ENCODE measurements around the gene ZNF491. TPM values are rescaled to one million over a fixed set of nuclear protein-coding genes. Genes with fewer than 3 reads are reported as not detected.

ZNF491 gene
- total and polyA plus RNA-seq, 2 of the 8 experiments (the other 6 are each of a cell fraction or from before 2014, with no cell fraction given) = 0.18 to 0.78 TPM

DNA sequence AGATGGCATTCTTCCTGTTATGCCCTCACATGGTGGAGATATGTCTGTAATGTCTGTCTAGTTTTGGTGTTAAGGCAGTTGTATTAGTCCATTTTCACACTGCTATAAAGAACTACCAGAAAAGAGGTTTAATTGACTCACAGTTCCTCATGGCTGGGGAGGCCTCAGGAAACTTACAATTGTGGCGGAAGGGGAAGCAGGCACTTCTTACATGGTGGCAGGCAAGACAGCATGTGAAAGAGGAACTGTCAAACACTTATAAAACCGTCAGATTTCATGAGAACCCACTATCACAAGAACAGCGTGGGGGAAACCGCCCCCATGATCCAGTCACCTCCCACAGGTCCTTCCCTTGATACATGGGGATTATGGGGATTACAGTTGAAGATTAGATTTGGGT is 28.3 kb upstream of the ZNF491 start:
- POLR2A ChIA-PET (ENCODE audit: partially characterized antibody) = no interaction called here
- no peak for TF ChIP-seq SAP30 (IDR thresholded peaks at IDR 0.05; ENCODE audit: insufficient read depth, insufficient replicate concordance, low read length)
- no peak for TF ChIP-seq NRF1 (IDR thresholded peaks at IDR 0.05; ENCODE audit: low read depth, low read length)
- no peak for TF ChIP-seq CHD1 (IDR thresholded peaks at IDR 0.05; ENCODE audit: low read depth, low read length)
- no peak for TF ChIP-seq CBX5 (IDR thresholded peaks at IDR 0.05; ENCODE audit: low read depth, low read length)
- no peak for TF ChIP-seq GABPA (IDR thresholded peaks at IDR 0.05; ENCODE audit: borderline replicate concordance, insufficient read depth, low read length)
- TF ChIP-seq GTF2F1 (IDR thresholded peaks at IDR 0.05; ENCODE audit: borderline replicate concordance, low read depth, low read length) = no peak
- no peak for TF ChIP-seq POLR2A (IDR thresholded peaks at IDR 0.05; ENCODE audit: control extremely low read depth in 1 of 2, low read depth in 2 of 2, low read length in 2 of 2)
- TF ChIP-seq CBX8 (IDR thresholded peaks at IDR 0.05; ENCODE audit: borderline replicate concordance, low read depth, low read length) = no peak
- TF ChIP-seq FOSL1 (IDR thresholded peaks at IDR 0.05; ENCODE audit: insufficient read depth, low read depth, low read length) = no peak
- TF ChIP-seq SUZ12 (IDR thresholded peaks at IDR 0.05; ENCODE audit: low read length) = no peak
- TF ChIP-seq YY1 (IDR thresholded peaks at IDR 0.05; ENCODE audit: low read depth, low read length) = no peak
- TF ChIP-seq SP2 (IDR thresholded peaks at IDR 0.05; ENCODE audit: low read length) = no peak
- TF ChIP-seq RBBP5 (IDR thresholded peaks at IDR 0.05; ENCODE audit: borderline replicate concordance, low read depth, low read length) = no peak

More for the DNA sequence above, 28.3 kb upstream of the ZNF491 start:
- Histone ChIP-seq H2BK5ac (ENCODE audit: low read depth, low read length) (no peak overlapping the region), H2AFZ (ENCODE audit: low read length) (no peak overlapping the region), H3K23ac (ENCODE audit: insufficient read length) (no peak overlapping the region), H3K79me1 (ENCODE audit: low read depth, low read length) (no peaks in the 10 kb centered on the region), H3K4ac (replicated peaks; ENCODE audit: insufficient read length, low read depth, low read length) (no peak overlapping the region), H3K79me2 (ENCODE audit: control insufficient read depth in 1 of 2, insufficient read depth in 2 of 2, low read length in 2 of 2) (no peaks in the 10 kb centered on the region), H4K5ac (ENCODE audit: insufficient read length, low read depth, low read length) (no peak overlapping the region), H2BK15ac (ENCODE audit: low read length) (no peak overlapping the region), H3K9ac (replicated peaks in 1 of 4; ENCODE audit: extremely low read depth in 1 of 4, low read depth in 3 of 4, low read length in 3 of 4) (no peak overlapping the region), H3K27ac (ENCODE audit: low read depth, low read length) (no peak overlapping the region), H4K91ac (replicated peaks; ENCODE audit: insufficient read length, low read length) (no peak overlapping the region), H3K14ac (ENCODE audit: insufficient read length) (no peak overlapping the region), H3K4me3 (ENCODE audit: extremely low read depth in 1 of 4, insufficient read depth in 2 of 4, low read depth in 3 of 4, low read length in 4 of 4) (no peak overlapping the region), H3K4me1 (replicated peaks in 1 of 4; ENCODE audit: control insufficient read depth in 3 of 4, insufficient read depth in 4 of 4, low read length in 3 of 4) (no peaks in the 10 kb centered on the region), H3K18ac (ENCODE audit: extremely low read depth, low read length) (no peak overlapping the region), H3K56ac (replicated peaks; ENCODE audit: insufficient read length, low read depth, low read length) (no peak overlapping the region), H4K20me1 (replicated peaks in 1 of 2; ENCODE audit: control insufficient read depth in 1 of 2, insufficient read depth in 2 of 2, low read length in 2 of 2) (no peaks in the 10 kb centered on the region), H3K4me2 (ENCODE audit: insufficient read depth in 1 of 2, low read depth in 2 of 2, low read length in 2 of 2) (no peak overlapping the region), H2AK5ac (ENCODE audit: low read depth, low read length) (no peak overlapping the region), H2BK120ac (replicated peaks; ENCODE audit: low read depth, low read length) (no peak overlapping the region), H3K27me3 (replicated peaks in 1 of 4; ENCODE audit: control insufficient read depth in 3 of 4, extremely low read depth in 1 of 4, insufficient read depth in 3 of 4, low read length in 3 of 4) (peaks cover 3 to 20% (median 15%) of the 10 kb centered on the region in 4 experiments), H2BK20ac (ENCODE audit: low read length) (no peak overlapping the region), H2BK12ac (ENCODE audit: low read depth, low read length) (no peak overlapping the region), H4K8ac (ENCODE audit: extremely low read depth, insufficient read depth, low read length) (no peak overlapping the region), H3K36me3 (ENCODE audit: control insufficient read depth in 2 of 4, insufficient read depth in 4 of 4, low read length in 3 of 4) (no peaks in the 10 kb centered on the region), H3K23me2 (ENCODE audit: low read depth, low read length) (no peaks in the 10 kb centered on the region), H3K9me3 (ENCODE audit: insufficient read depth in 2 of 2, low read depth in 1 of 2, low read length in 1 of 2) (peaks cover 7 to 18% of the 10 kb centered on the region in 2 experiments; a peak in 3 of 4 replicates)
- no peak for FAIRE-seq
- DNase-seq (ENCODE audit: low read depth in 1 of 2, low spot score in 2 of 2) = no peak
- WGBS, 2 experiments (ENCODE audit: extremely low coverage in 1 of 2, insufficient coverage in 1 of 2, insufficient read length in 1 of 2, insufficient replicate concordance in 2 of 2, low coverage in 1 of 2, low lambda C conversion rate in 2 of 2, missing lambda C conversion rate in 1 of 2) = 90% methylated on average over 4 of the region's 4 CpGs; no CpG with 5 or more reads in 1 of the 2 experiments
- CTCF ChIA-PET (ENCODE audit: partially characterized antibody) = no interaction called here

Measured in H1 (cell line).